SK-N-SH (cell line): Measurements from ENCODE around the gene DHX29.

Experiments
- CHD2 ChIP-seq: fragments of 150-350 bp; IDR thresholded peaks from 2 replicates; pipeline ENCODE4 v1.6.1; 2018; ENCODE audit warnings: low read length; ENCODE audit not compliant: partially characterized antibody
- EZH2phosphoT487 ChIP-seq: fragments of 200-600 bp; sonication (generic); IDR thresholded peaks from 2 replicates; pipeline ENCODE4 v1.6.1; 2017; ENCODE audit warnings: low read depth, mixed run types, mild to moderate bottlenecking, antibody characterized with exemption, moderate library complexity, borderline replicate concordance
- TEAD4 ChIP-seq: IDR thresholded peaks from 2 replicates; pipeline ENCODE4 v1.4.0; 2012; ENCODE audit warnings: mild to moderate bottlenecking, borderline replicate concordance; ENCODE audit not compliant: insufficient read depth
- YY1 ChIP-seq: IDR thresholded peaks from 2 replicates; pipeline ENCODE4 v1.4.0; 2012; ENCODE audit warnings: low read depth, mild to moderate bottlenecking
- TF ChIP-seq, protein P1 (sequence below): IDR thresholded peaks from 2 replicates; pipeline ENCODE4 v1.4.0; 2012; ENCODE audit warnings: low read depth
- TF ChIP-seq, protein P2 (sequence below): fragments of 200-600 bp; sonication (generic); IDR thresholded peaks from 2 replicates; pipeline ENCODE4 v1.6.1; 2017; ENCODE audit warnings: antibody characterized with exemption, mild to moderate bottlenecking, moderate library complexity
- TF ChIP-seq, protein P3 (sequence below): IDR thresholded peaks from 2 replicates; pipeline ENCODE4 v1.4.0; 2012; ENCODE audit warnings: low read depth, borderline replicate concordance

DNA sequence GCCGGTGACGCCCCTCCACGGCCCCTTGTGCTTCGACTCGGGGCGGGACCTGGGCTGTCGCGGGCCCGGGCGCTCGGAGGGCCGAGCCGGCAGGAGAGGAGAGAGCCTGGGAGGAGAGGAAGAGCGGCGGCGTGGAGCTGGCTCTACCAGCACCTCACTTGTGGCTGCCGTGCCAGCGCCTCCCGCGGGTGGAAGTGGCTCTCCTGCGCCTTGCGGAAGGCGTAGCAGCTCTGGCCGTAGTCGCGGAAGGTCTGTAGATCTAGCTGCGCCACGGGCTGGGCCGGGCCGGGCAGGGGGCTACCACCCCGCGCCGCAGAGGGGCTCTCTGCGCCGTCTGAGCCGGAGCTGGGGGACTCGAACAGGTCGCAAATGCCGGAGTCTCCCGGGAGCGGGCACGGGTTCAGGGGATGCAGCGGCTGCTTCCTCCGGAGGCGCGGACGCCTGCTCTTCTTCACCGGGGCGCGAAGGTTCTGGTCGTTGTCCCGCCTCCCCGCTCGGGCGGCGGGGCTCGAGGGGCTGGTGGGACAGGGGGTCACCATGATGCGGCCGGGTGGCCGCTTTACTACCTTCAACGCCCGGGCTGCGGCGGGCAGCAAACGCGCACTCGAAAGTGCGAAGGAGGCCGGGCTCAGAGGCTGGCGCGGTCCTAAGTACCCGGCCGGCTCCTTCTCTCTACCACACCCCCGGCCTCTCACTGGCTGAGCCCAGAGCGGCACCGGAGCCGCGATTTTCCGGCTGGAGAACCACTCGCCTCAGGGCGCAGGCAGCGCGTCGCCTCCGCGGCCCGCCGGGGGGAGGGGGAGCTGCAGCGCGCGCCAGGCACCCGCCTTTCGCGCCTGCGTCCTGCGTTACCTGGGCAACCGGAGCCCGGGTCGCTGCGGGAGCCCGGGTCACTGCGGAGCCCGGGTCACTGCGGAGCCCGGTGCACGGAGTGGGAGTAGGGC lies 74.2 kb downstream of the DHX29 start, which contains the start of gene CCNO:
- no peak for TF ChIP-seq YY1
- TF ChIP-seq TEAD4: no peak
- TF ChIP-seq, protein P1, sequence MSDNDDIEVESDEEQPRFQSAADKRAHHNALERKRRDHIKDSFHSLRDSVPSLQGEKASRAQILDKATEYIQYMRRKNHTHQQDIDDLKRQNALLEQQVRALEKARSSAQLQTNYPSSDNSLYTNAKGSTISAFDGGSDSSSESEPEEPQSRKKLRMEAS: no peak
- TF ChIP-seq, protein P2, sequence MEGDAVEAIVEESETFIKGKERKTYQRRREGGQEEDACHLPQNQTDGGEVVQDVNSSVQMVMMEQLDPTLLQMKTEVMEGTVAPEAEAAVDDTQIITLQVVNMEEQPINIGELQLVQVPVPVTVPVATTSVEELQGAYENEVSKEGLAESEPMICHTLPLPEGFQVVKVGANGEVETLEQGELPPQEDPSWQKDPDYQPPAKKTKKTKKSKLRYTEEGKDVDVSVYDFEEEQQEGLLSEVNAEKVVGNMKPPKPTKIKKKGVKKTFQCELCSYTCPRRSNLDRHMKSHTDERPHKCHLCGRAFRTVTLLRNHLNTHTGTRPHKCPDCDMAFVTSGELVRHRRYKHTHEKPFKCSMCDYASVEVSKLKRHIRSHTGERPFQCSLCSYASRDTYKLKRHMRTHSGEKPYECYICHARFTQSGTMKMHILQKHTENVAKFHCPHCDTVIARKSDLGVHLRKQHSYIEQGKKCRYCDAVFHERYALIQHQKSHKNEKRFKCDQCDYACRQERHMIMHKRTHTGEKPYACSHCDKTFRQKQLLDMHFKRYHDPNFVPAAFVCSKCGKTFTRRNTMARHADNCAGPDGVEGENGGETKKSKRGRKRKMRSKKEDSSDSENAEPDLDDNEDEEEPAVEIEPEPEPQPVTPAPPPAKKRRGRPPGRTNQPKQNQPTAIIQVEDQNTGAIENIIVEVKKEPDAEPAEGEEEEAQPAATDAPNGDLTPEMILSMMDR: 0 out of 2 replicates have a peak, but pooled peaks have one; percentile 8
- TF ChIP-seq, protein P3, sequence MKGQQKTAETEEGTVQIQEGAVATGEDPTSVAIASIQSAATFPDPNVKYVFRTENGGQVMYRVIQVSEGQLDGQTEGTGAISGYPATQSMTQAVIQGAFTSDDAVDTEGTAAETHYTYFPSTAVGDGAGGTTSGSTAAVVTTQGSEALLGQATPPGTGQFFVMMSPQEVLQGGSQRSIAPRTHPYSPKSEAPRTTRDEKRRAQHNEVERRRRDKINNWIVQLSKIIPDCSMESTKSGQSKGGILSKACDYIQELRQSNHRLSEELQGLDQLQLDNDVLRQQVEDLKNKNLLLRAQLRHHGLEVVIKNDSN: no peak
- no peak for TF ChIP-seq CHD2
- TF ChIP-seq EZH2phosphoT487: peak; percentile 40; the same call in 1 of the 2 replicates
